Lower leg skin (tissue), 4 donors: ENCODE measurements around the gene SORCS2. TPM values are rescaled to one million over a fixed set of nuclear protein-coding genes. Genes with fewer than 3 reads are reported as not detected.

Experiments
- DNase-seq, 2 donors: peaks; one replicate each; pipeline ENCODE4 v3.0.0-alpha.2; 2019; ENCODE audit warnings: low spot score in 2 of 2
- H3K4me3 ChIP-seq: fragments of 200-600 bp; sonication (generic); 2 replicates; pipeline ENCODE4 v1.5.1; 2017; ENCODE audit warnings: mild to moderate bottlenecking, low read depth; ENCODE audit not compliant: poor library complexity, severe bottlenecking
- CTCF ChIP-seq, 3 donors: fragments of 450-650 bp; IDR thresholded peaks; one replicate each; pipeline ENCODE4 v1.5.1; 2016; ENCODE audit warnings: antibody characterized with exemption in 3 of 3, mild to moderate bottlenecking in 3 of 3, moderate library complexity in 2 of 3
- POLR2A ChIP-seq, 2 donors: fragments of 450-650 bp; IDR thresholded peaks; one replicate each; pipeline ENCODE4 v1.6.1; 2016 to 2017; ENCODE audit warnings: antibody characterized with exemption in 2 of 2, mild to moderate bottlenecking in 1 of 2, moderate library complexity in 1 of 2
- WGBS, 2 donors: methylation state at CpG; one replicate each; pipeline ENCODE4 v1.1.5; 2018; 5-methylcytosine and 5-hydroxymethylcytosine counted together
- intact Hi-C: fragments of 100-400 bp; cut with DNase I; formaldehyde crosslinking; loops from one replicate; pipeline ENCODE4 v1.15.0; 2023; ENCODE audit warnings: low total_unique reads
- total RNA-seq, 4 donors: library from RNA; depleted of rRNA; stranded (reverse); fragments of >200 nt; gene quantifications; one replicate each; pipeline ENCODE4 v1.1.0, GENCODE V29; 2016

Gene SORCS2
- total RNA-seq, 4 donors from 2014 or later, result 1.1 to 6.4 (median 1.5) TPM

DNA sequence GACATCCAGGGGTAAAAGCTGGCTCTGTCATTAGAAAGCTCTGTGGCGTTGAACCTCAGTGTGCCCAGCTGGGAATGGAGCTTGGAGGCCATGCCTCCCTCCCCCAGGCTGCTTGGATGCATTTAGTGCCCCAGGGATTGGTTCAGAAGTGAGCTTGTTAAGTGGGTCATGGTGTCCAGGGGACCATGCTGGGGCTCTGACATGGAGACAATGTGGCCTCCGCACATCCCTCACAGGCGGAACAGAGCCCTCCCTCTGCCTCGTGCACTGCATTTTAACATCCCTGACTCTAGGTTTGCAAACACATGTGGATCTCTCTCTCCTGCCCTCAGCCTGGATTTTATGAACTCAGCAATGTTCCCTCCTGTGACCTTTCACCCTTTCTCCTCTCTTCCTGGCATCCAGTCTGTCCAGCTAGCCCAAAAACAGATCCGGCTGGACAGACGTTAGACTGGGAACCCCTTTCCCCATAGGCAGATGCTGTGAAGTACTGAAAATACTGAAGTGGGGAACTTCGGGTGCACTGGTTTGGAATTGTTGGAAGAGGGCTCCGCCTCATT, 81.5 kb downstream of the SORCS2 start:
- H3K4me3 ChIP-seq, result no peak overlapping the region
- intact Hi-C loops, result no loop called here
- DNase-seq, result no peak
- WGBS, 2 donors, result 80 to 81% methylated on average over 8 of the region's 8 CpGs
- no peak for TF ChIP-seq POLR2A (IDR thresholded peaks at IDR 0.05)
- no peak for TF ChIP-seq CTCF (IDR thresholded peaks at IDR 0.05)

- WGBS, 2 donors, result 85 to 92% methylated on average over 5 of the region's 5 CpGs
- intact Hi-C loops, result no loop called here
- H3K4me3 ChIP-seq, result no peak overlapping the region
- TF ChIP-seq CTCF (IDR thresholded peaks at IDR 0.05), result no peak
- no peak for TF ChIP-seq POLR2A (IDR thresholded peaks at IDR 0.05)
- no peak for DNase-seq
Observed at GRCh38 chr4:7275067-7275466, 82.7 kb downstream of the SORCS2 start.

- TF ChIP-seq CTCF (IDR thresholded peaks at IDR 0.05), result no peak
- no peak for TF ChIP-seq POLR2A (IDR thresholded peaks at IDR 0.05)
- DNase-seq, result no peak
- no peak overlapping the region for H3K4me3 ChIP-seq
- 85 to 87% methylated on average over 13 of the region's 13 CpGs for WGBS, 2 donors
- intact Hi-C loops, result no loop called here
Observed at GRCh38 chr4:7275490-7276154, 83.3 kb downstream of the SORCS2 start.

DNA sequence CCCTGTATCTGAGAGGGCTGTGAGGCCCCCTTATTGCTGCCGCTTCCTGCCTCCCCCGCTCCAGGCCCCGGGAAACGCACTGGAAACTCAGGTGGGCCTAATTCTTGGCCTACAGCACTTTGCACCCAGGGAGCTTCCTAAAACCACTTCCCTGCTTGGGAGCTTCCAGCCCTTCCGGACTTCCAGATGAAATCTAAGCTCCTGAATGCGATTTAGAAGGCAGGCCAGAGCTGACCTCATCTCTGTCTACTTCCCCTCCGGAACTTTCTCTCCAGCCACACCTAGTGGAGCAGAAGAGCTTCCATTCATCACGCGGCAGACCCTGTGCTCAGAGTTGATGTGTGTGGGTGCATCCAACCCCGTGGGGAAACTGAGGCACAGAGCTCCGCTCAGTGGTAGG, 84.2 kb downstream of the SORCS2 start:
- no peak for DNase-seq
- intact Hi-C loops, result no loop called here
- H3K4me3 ChIP-seq, result no peak overlapping the region
- 72 to 73% methylated on average over 11 of the region's 11 CpGs for WGBS, 2 donors
- TF ChIP-seq CTCF (IDR thresholded peaks at IDR 0.05) (no peak), POLR2A (IDR thresholded peaks at IDR 0.05) (no peak)

DNA sequence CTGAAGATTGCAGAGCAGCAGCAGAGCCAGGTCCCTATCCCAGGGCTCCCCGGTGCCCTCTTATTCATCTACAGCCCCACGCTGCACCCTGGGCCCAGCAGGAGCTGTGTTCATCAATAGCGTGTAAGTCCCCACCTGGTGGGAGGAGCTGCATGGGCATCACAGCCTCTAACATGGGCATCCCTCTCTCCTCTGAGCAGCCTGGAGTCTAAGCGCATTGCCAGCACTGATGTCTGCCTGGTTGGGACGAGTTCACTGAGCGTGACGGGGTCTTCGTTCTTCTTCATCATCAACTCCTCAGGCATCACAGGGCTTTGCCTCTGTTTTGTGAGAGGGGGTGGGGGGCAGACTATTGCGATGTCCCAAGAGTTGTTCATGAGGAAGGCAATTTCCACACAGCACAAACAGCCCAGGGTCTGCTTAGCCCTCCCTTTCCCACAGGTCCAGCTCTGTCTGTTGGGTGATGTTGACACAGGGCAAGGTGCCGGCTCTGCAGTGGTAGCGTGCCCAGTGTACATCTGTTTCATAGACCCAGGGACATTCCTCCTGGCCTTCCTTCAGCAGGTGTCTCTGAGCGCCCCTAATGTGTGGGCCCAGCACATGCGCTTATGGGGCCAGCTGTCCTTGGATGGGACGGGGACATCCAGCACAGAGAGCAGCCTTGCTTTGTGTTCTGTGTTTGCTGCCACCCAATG, 85.9 kb downstream of the SORCS2 start:
- TF ChIP-seq POLR2A (IDR thresholded peaks at IDR 0.05) (no peak), CTCF (IDR thresholded peaks at IDR 0.05) (no peak)
- intact Hi-C loops, result no loop called here
- H3K4me3 ChIP-seq, result no peak overlapping the region
- WGBS, 2 donors, result 89 to 95% methylated on average over 14 of the region's 14 CpGs
- DNase-seq, result no peak
